ACC112 (cell line): ENCODE data around the gene DOCK3.
"Not testable (repeated sequence)": the region's sequence is repeated elsewhere in the genome, so short reads cannot be mapped to it uniquely, and the experiment has no call there.

Experiments used
- H2AFZ ChIP-seq: fragments of 200-600 bp; sonication (generic); one replicate; pipeline ENCODE4 v1.6.0; 2017; ENCODE audit warnings: antibody characterized with exemption, low read length; ENCODE audit not compliant: unreplicated experiment
- H3K27ac ChIP-seq: fragments of 200-600 bp; sonication (generic); 2 replicates; pipeline ENCODE4 v1.5.1; 2014; ENCODE audit warnings: low read depth, mild to moderate bottlenecking, antibody characterized with exemption, low read length, moderate library complexity
- H3K27me3 ChIP-seq: fragments of 200-600 bp; sonication (generic); 2 replicates; pipeline ENCODE4 v1.6.1; 2014; ENCODE audit warnings: mild to moderate bottlenecking, antibody characterized with exemption, low read length, moderate library complexity, mixed read lengths; ENCODE audit not compliant: insufficient read depth
- H3K36me3 ChIP-seq: fragments of 200-600 bp; sonication (generic); 2 replicates; pipeline ENCODE4 v1.6.1; 2016; ENCODE audit warnings: mild to moderate bottlenecking, antibody characterized with exemption, low read length, moderate library complexity, mixed read lengths; ENCODE audit not compliant: insufficient read depth
- H3K4me1 ChIP-seq: fragments of 200-600 bp; sonication (generic); one replicate; pipeline ENCODE4 v1.6.1; 2016; ENCODE audit warnings: low read length, mixed read lengths; ENCODE audit not compliant: insufficient read depth, unreplicated experiment, control insufficient read depth
- H3K4me3 ChIP-seq: fragments of 200-600 bp; sonication (generic); 2 replicates; pipeline ENCODE4 v1.5.1; 2014; ENCODE audit warnings: mild to moderate bottlenecking, low read depth, low read length
- H3K79me2 ChIP-seq: fragments of 200-600 bp; sonication (generic); one replicate; pipeline ENCODE4 v1.6.0; 2016; ENCODE audit warnings: low read length; ENCODE audit not compliant: control insufficient read depth, unreplicated experiment, insufficient read depth

The DOCK3 gene

GRCh38 chr3:50687127-50687751, 12.5 kb downstream of the DOCK3 start:
- Histone ChIP-seq H3K27ac (no peak overlapping the region), H3K4me1 (no peaks in the 10 kb centered on the region), H3K79me2 (no peaks in the 10 kb centered on the region), H2AFZ (no peak overlapping the region), H3K36me3 (no peaks in the 10 kb centered on the region), H3K4me3 (no peak overlapping the region), H3K27me3 (peaks cover 27% of the 10 kb centered on the region)

DNA sequence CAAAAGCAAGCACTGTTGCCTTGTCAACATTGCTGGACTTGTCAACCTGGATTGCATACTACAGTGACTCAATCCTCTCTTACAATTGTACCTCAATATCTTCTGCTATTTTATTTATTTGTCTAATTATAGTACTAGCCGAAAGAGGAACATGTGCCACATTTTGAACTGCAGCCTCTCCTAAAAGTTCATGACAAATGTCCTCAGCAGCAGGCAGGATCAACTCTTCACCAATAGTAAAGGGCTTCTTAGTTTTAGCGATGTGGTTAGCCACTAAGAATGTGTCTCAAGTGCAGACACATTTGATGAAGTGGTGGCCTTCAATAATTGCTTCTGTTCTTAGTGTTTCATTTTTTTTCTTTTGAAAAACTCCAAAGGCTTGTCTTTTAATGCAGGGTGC, 13.2 kb downstream of the DOCK3 start:
- H3K79me2 ChIP-seq, result no peaks in the 10 kb centered on the region
- H3K27me3 ChIP-seq, result peaks cover 24% of the 10 kb centered on the region
- no peak overlapping the region for H3K4me3 ChIP-seq
- H2AFZ ChIP-seq, result no peak overlapping the region
- H3K36me3 ChIP-seq, result no peaks in the 10 kb centered on the region
- no peaks in the 10 kb centered on the region for H3K4me1 ChIP-seq
- no peak overlapping the region for H3K27ac ChIP-seq

- not testable (repeated sequence) for H3K4me3 ChIP-seq, H3K27ac ChIP-seq, H3K79me2 ChIP-seq, H3K4me1 ChIP-seq, H2AFZ ChIP-seq, H3K36me3 ChIP-seq
- peaks cover 20% of the 10 kb centered on the region for H3K27me3 ChIP-seq
Measured at GRCh38 chr3:50688602-50689001, 13.9 kb downstream of the DOCK3 start.

GRCh38 chr3:50689558-50689957, 14.8 kb downstream of the DOCK3 start:
- H2AFZ ChIP-seq, result no peak overlapping the region
- no peak overlapping the region for H3K4me3 ChIP-seq
- no peaks in the 10 kb centered on the region for H3K79me2 ChIP-seq
- no peaks in the 10 kb centered on the region for H3K36me3 ChIP-seq
- H3K27me3 ChIP-seq, result peaks cover 13% of the 10 kb centered on the region
- no peaks in the 10 kb centered on the region for H3K4me1 ChIP-seq
- no peak overlapping the region for H3K27ac ChIP-seq

- no peaks in the 10 kb centered on the region for H3K79me2 ChIP-seq
- no peak overlapping the region for H3K27ac ChIP-seq
- no peak overlapping the region for H3K4me3 ChIP-seq
- H3K27me3 ChIP-seq, result peaks cover 13% of the 10 kb centered on the region
- no peak overlapping the region for H2AFZ ChIP-seq
- H3K4me1 ChIP-seq, result no peaks in the 10 kb centered on the region
- no peaks in the 10 kb centered on the region for H3K36me3 ChIP-seq
Measured at GRCh38 chr3:50695031-50695430, 20.3 kb downstream of the DOCK3 start.

- Histone ChIP-seq H3K4me3 (no peak overlapping the region), H3K36me3 (no peaks in the 10 kb centered on the region), H3K4me1 (no peaks in the 10 kb centered on the region), H3K27me3 (peaks cover 13% of the 10 kb centered on the region), H3K79me2 (no peaks in the 10 kb centered on the region), H2AFZ (no peak overlapping the region), H3K27ac (no peak overlapping the region)
Measured at GRCh38 chr3:50696276-50696675, 21.5 kb downstream of the DOCK3 start.

DNA sequence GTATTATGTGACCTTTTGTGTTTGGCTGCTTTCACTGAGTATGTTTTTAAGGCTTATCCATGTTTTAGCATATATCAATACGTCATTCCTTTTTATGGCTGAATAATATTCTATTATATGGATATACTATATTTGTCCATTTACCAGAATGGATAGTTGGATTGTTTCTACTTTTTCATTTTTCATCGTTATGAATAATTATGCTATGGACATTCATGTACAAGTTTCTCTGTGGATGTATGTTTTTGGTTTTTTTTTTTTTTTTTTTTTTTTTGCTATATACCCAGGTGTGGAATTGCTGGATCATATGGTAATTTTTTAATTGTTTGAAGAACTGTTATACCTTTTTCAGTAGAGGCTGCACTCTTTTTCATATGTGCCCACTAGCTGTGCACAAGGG, 23.5 kb downstream of the DOCK3 start:
- no peaks in the 10 kb centered on the region for H3K79me2 ChIP-seq
- H3K27ac ChIP-seq, result no peak overlapping the region

GRCh38 chr3:50708620-50709019, 33.9 kb downstream of the DOCK3 start:
- H3K36me3 ChIP-seq, result no peaks in the 10 kb centered on the region
- no peaks in the 10 kb centered on the region for H3K27me3 ChIP-seq
- H2AFZ ChIP-seq, result no peak overlapping the region
- no peak overlapping the region for H3K27ac ChIP-seq
- no peak overlapping the region for H3K4me3 ChIP-seq
- H3K79me2 ChIP-seq, result no peaks in the 10 kb centered on the region
- no peaks in the 10 kb centered on the region for H3K4me1 ChIP-seq

More for the DNA sequence above, 23.5 kb downstream of the DOCK3 start:
- H3K4me3 ChIP-seq, result no peak overlapping the region
- H3K4me1 ChIP-seq, result no peaks in the 10 kb centered on the region
- no peaks in the 10 kb centered on the region for H3K36me3 ChIP-seq
- H2AFZ ChIP-seq, result no peak overlapping the region
- peaks cover 23% of the 10 kb centered on the region for H3K27me3 ChIP-seq

DNA sequence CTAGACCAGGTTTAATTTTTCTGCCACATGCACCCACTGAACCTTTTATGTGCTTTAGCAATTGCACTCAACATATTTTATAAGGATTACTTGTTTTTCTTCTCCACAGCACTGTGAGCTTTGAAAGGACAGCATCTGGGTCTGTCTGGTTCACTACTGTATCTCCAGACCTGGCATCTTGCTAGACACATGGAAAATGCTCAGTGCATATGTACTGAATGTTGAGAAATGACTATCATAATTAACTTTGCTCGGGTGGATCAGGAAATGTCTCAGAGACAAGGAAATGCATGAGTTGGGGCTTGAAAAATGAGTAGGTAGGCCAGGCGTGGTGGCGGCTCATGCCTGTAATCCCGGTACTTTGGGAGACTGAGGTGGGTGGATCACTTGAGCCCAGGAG, 40.2 kb downstream of the DOCK3 start:
- Histone ChIP-seq H3K4me3 (no peak overlapping the region), H3K27me3 (no peaks in the 10 kb centered on the region), H3K79me2 (no peaks in the 10 kb centered on the region), H3K27ac (no peak overlapping the region), H3K36me3 (no peaks in the 10 kb centered on the region), H2AFZ (no peak overlapping the region), H3K4me1 (no peaks in the 10 kb centered on the region)

DNA sequence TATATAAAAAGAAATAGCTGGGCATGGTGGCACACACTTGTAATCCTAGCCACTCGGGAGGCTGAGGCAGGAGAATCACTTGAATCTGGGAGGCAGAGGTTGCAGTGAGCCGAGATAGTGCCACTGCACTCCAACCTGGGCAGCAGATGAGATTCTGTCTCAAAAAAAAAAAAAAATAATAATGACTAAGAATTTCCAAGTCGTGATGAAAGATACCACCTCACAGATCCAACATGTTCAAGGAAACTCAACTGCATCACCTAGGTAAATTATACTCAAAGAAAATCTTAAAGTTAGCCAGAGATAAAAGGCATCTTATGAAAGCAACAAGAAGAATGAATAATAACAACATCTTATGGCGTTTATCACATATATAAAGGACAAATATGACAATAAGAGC, 50.1 kb downstream of the DOCK3 start:
- Histone ChIP-seq H3K79me2 (no peaks in the 10 kb centered on the region), H3K27ac (no peak overlapping the region), H3K36me3 (no peaks in the 10 kb centered on the region), H3K4me3 (no peak overlapping the region), H2AFZ (no peak overlapping the region), H3K27me3 (no peaks in the 10 kb centered on the region), H3K4me1 (no peaks in the 10 kb centered on the region)

DNA sequence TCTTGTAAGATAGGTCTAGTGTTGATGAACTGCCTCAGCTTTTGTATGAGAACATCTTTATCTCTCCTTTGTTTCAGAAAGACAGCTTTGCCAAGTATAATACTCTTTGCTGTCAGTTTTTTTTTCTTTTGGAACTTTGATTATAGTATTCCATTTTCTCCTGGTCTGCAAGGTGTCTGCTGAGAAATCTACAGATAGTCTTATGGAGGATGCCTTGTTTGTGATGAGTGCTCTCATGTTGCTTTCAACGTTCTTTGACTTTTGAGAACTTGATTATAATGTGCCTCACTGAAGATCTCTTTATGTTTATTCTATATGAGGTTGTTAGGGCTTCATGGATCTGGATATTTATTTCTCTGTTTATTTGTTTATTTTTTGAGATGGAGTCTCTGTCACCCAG, 60.3 kb downstream of the DOCK3 start:
- H3K79me2 ChIP-seq, result no peaks in the 10 kb centered on the region
- H2AFZ ChIP-seq, result no peak overlapping the region
- H3K4me3 ChIP-seq, result no peak overlapping the region
- no peaks in the 10 kb centered on the region for H3K36me3 ChIP-seq
- H3K27me3 ChIP-seq, result no peaks in the 10 kb centered on the region
- H3K27ac ChIP-seq, result no peak overlapping the region
- no peaks in the 10 kb centered on the region for H3K4me1 ChIP-seq
